ENCODE measurements around the gene SNX17.
A peak's percentile ranks its signal among the peaks of the same experiment; 100 is the strongest.
"Not testable (repeated sequence)": the region's sequence is repeated elsewhere in the genome, so short reads cannot be mapped to it uniquely, and the experiment has no call there.

Gene SNX17

DNA sequence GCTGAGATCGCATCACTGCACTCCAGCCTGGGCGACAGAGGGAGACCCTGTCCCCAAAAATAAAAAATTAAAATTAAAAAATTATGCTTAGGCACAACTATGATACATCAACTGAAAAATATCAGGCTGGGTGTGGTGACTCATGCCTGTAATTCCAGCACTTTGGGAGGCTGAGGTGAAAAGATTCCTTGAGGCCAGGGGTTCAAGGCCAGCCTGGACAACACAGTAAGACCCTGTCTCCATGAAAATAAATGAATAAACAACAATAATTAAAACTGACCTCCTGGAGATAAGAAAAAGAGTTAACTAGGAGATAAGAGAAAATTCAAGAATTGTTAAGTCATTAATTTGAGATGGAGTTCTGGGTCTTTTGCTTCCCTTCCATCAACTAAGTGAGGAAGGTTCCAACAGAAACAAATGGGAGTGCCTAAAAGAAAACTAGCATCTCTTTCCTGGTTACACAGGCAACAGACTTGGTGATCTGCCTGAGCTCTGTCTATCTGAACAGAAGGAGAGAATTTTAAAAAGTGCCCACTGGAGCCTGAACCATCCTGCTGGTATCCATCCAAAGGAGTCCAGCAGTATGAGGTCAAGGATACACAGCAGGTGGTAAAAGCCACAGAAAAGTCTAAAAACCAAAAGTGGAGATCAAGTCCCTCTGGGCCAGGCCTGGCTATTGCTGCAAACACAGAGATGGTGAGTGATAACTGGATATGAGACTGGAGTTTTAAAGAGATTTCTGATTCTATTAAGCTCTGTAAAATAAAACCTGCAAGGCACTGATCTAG, 30.1 kb downstream of the SNX17 start:
- DNase-seq (ENCODE audit: low spot score) = no peak

DNA sequence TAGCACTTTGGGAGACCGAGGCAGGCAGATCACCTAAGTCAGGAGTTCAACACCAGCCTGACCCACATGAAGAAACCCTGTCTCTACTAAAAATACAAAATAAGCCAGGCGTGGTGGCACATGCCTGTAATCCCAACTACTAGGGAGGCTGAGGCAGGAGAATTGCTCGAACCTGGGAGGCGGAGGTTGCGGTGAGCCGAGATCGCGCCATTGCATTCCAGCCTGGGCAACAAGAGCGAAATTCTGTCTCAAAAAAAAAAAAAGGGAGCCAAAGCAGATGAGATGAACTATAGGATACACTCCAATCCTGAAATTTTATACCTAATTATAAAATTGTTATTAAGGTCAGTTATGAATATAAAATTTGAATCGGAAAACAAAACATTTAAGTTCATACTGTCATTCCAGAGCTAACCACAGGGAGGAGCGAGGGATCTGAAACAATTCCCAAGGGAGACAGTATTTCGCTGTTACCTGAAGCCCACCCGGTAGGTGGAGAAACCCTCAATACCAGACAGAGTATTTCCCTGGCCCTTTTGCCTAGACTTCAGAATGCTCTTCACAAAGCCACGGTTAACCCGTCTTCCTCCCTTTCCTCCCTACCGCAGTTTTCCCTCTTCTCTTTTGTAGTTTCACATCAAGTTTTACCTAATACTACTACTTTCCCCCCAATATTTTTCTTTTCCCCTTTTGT, 37.5 kb downstream of the SNX17 start:
- peak; percentile 63 for DNase-seq (ENCODE audit: low spot score)

DNA sequence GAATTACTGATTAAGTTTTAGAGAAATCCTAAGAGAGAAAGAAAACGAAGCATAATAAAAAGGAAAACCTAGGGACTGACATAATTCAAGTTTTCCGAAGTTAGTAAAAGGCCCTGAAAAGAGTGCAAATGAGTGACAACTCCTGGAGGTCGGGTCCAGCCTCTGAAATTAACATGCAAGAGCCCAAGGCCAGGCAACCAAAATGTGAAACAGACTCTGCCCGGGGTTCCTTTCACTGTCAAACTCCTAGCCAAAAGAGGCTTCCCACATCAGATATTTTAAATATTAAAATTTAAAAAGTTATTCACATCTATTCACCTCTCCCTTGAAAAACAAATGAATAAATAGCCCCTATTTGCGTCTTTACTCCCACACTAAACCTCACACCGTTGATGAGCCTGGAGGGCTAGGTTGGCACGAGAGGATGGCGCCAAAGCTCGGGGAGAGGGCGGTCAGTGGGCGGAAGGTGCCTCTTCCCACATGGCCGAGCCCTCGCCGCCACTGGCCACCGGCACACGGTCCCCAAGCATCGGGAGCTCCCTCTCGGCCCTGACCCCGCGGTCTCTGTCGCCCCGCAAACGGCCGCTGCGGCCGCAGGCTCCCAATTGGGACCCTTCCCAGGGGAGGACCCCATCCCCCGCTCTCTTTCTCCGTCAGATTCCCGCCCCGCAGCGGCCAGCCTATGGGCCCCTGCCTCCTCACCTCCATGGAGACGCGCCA, 38.3 kb downstream of the SNX17 start:
- peak; percentile 16 for DNase-seq (ENCODE audit: low spot score)

DNA sequence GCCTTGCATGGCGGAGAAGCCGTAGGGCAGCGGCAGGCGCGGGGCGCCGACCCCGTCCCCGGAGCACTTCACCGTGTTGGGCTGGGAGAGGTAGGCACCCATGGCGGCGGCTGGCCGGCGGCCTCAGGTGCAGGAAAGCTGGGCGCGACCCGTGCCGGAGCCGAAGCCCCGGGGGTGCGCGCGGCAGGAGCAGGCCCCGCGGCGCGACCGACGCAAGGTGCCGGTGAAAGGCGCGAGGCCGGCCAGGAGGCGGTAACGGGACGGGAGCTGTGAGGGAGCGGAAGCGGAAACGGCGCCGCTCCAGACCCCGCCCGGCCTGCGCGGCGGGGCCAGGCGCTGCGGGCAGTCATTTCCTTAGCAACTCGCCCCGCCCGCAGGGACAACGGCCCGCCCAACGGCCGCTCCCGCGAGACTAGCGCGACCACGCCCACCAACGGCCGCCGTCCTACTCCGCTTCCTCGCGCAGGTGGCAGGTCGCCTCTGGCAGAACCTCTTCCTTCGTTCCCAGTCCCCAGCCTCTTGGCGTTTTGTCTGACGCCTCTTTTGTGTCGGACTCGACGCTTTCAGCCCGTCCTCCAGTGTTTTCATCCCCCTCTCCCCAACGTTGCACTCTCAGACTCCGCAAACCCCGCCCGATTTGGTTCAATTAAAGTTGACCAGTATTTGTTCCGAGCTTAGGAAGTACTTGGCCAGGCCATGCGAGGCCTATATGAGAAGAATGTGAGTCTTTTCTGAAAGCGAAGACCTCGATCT, 39.1 kb downstream of the SNX17 start, which contains the start of gene PPM1G:
PPM1G (minus strand) TSS at position 271 of the 753 bp plus-strand sequence; CDS start at position 102, 169 bp downstream.
- peak; percentile 95 for DNase-seq (ENCODE audit: low spot score)

DNA sequence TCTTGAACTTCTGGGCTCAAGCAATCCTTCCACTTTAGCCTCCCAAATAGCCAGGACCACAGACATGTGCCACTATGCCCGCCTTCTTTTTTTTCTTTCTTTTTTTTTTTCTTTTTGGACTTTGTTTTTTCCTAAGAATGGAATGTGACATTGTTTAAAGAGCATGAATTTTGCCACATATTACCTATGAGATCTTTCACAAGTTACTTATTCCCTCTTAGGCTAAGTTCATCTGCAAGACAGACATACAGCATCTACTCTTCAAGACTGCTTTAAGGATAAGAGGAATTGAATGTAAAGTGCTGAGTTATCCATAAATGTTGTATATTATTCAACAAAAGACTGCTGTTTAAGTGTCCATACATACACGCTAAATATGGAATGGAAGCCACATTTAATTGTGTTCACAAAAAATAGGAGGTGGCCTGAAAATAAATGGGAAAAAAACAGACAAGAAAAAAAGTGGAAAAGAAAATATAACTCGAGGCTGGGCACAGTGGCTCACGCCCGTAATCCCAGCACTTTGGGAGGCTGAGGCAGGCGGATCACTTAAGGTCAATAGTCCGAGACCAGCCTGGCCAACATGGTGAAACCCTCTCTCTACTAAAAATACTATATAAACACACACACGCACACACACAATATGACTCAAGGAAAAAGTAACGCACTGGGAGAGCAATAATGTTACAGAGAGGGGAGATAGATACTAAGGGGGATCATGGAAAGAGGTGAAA, 42.2 kb downstream of the SNX17 start:
- DNase-seq (ENCODE audit: low spot score) = no peak

DNA sequence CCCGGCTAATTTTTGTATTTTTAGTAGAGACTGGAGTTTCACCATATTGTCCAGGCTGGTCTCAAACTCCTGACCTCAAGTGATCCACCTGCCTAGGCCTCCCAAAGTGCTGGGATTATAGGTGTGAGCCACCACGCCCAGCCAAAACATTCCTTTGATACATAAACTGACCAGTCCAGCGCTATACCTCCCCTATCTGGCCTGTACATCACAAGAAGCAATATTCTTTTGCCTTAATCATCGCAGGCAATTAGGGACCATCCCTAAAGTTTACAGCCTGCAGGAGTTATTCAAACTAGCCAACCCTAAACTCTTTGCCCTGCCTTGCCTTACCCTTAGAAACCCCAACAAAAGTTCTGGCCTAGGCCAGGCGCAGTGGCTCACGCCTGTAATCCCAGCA, 45.7 kb downstream of the SNX17 start:
- DNase-seq (ENCODE audit: low spot score) = no peak

DNA sequence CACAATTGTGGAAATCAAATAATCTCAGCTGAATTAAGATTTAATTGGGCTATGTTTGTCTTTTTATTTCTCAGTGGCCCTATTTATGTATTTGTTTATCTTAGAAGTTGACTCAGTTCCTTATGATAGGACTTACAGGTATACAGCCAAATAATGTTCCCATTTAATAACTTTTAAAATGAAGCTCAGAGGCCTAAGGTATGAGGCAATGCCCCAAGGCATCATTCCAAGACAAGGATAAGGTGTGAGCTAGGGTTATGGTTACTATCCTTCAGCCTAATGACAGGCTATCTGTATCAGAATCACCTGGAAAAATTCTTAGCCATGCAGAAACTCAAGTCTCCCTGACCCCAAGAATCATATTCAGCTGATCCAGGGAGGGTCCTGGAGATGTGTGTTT, 50.6 kb downstream of the SNX17 start:
- no peak for DNase-seq (ENCODE audit: low spot score)

DNA sequence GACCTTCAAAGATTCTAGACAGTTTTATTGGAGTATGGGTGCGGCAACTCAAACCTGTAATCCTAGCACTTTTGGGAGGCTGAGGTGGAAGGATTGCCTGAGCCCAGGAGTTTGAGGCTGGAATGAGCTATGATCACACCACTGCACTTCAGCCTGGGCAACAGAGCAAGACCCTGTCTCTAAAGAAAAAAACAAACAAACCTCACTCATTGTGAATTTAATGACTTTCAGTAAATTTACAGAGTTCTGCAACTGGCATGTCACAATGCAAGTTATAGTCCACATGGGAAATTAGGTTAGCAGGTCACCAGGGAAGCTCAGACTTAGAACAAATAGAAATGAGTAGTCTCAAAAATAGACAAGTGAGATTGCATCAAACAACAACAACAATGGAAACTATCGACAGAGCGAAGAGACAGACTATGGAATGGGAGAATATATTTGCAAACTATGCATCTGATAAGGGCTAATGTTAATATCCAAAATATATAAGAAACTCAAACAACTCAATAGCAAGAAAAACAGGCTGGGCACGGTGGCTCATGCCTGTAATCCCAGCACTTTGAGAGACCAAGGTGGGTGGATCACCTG, 51.3 kb downstream of the SNX17 start:
- DNase-seq (ENCODE audit: low spot score) = no peak

DNA sequence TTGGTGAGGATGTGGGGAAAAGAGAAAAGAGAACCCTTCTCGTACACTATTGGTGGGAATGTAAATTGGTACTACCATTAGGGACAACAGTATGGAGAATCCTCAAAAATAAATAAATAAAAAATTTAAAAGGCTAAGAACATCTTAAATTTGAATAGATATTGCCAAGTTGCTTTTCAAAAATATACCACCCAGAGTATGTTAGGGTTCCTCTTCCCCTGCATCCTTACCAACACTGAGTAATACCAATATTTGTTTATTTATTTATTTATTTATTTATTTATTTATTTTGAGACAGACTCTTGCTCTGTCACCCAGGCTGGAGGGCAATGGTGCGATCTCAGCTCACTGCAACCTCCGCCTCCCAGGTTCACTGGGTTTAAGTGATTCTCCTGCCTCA, 52.5 kb downstream of the SNX17 start:
- DNase-seq (ENCODE audit: low spot score) = no peak

DNA sequence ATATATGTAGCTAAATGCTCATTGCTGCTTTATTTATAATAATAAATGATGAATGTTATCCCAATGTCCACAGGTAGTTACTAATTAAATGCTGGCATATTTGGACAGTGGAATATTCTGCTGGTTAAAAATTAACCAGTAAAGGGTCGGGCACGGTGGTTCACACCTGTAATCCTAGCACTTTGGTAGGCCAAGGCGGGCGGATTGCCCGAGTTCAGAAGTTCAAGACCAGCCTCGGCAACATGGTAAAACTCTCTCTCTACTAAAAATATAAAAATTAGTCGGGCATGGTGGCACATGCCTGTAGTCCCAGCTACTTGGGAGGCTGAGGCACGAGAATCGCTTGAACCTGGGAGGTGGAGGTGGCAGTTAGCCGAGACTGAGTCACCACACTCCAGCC, 54.6 kb downstream of the SNX17 start:
- DNase-seq (ENCODE audit: low spot score) = not testable (repeated sequence)
